Measurements from ENCODE around the gene VPS35. TPM values are rescaled to one million over a fixed set of nuclear protein-coding genes. Genes with fewer than 3 reads are reported as not detected.

The VPS35 gene
- polyA plus RNA-seq, 2 of the 4 experiments (the other 2 are of a cell fraction), result 82.3 to 85.5 TPM

- FAIRE-seq (no peak), DNase-seq (ENCODE audit: low read depth in 1 of 2, low spot score in 1 of 2) (no peak), ATAC-seq (no peak)
- no peak overlapping the region for H3K4me2 ChIP-seq
- 88% methylated on average over 3 of the region's 3 CpGs for WGBS (ENCODE audit: missing lambda C conversion rate)
- no peaks in the 10 kb centered on the region for H3K9me3 ChIP-seq
- H3K4me1 ChIP-seq, result no peaks in the 10 kb centered on the region
- no peak for TF ChIP-seq SMC3 (IDR thresholded peaks at IDR 0.05)
- TF ChIP-seq HEYL (CRISPR knock-in tag; IDR thresholded peaks at IDR 0.05), result no peak
- no peak for TF ChIP-seq FOSL2 (IDR thresholded peaks at IDR 0.05)
- TF ChIP-seq FOSL2 (CRISPR knock-in tag; IDR thresholded peaks at IDR 0.05), result no peak
- TF ChIP-seq RARB (CRISPR knock-in tag; IDR thresholded peaks at IDR 0.05), result no peak
- ChIA-PET CTCF (interaction anchor here (1.0 to 1.2 kb wide), 2 partner anchors 22 kb away, joined by 3 to 5 read pairs; no protein-coding TSS in a partner anchor), POLR2A (no interaction called here)
- H3K4me3 ChIP-seq, result no peak overlapping the region
- no peak overlapping the region for H3K27ac ChIP-seq
Observed at GRCh38 chr16:46651305-46651704, 37.7 kb downstream of the VPS35 start.

GRCh38 chr16:46650254-46650623 is 38.7 kb downstream of the VPS35 start:
- no peaks in the 10 kb centered on the region for H3K9me3 ChIP-seq
- CTCF ChIA-PET, result interaction anchor here (1.2 kb wide), 1 partner anchor 9 kb away, joined by 3 read pairs; no protein-coding TSS in a partner anchor
- POLR2A ChIA-PET, result no interaction called here
- FAIRE-seq (no peak), DNase-seq (ENCODE audit: low read depth in 1 of 2, low spot score in 1 of 2) (no peak), ATAC-seq (no peak; a peak in 1 of 6 replicates)
- H3K4me3 ChIP-seq, result no peak overlapping the region
- no peaks in the 10 kb centered on the region for H3K4me1 ChIP-seq
- TF ChIP-seq E2F6 (IDR thresholded peaks at IDR 0.05; ENCODE audit: borderline replicate concordance, low read depth) (no peak), HOXB13 (CRISPR knock-in tag; IDR thresholded peaks at IDR 0.05; ENCODE audit: low read depth) (no peak), ZFP36 (IDR thresholded peaks at IDR 0.05; ENCODE audit: borderline replicate concordance, partially characterized antibody) (no peak), RCOR1 (IDR thresholded peaks at IDR 0.05; ENCODE audit: low read depth, low read length) (no peak), HOXB5 (CRISPR knock-in tag; IDR thresholded peaks at IDR 0.05) (no peak), NR3C1 (IDR thresholded peaks at IDR 0.05) (no peak), SMC3 (IDR thresholded peaks at IDR 0.05) (no peak), CHD2 (IDR thresholded peaks at IDR 0.05; ENCODE audit: low read length, partially characterized antibody) (no peak), KDM5A (IDR thresholded peaks at IDR 0.05) (no peak), ATOH8 (CRISPR knock-in tag; IDR thresholded peaks at IDR 0.05; ENCODE audit: low read depth) (no peak), HOXA7 (CRISPR knock-in tag; IDR thresholded peaks at IDR 0.05) (no peak), RNF2 (IDR thresholded peaks at IDR 0.05; ENCODE audit: borderline replicate concordance, low read depth) (no peak)
- no peak overlapping the region for H3K4me2 ChIP-seq
- H3K27ac ChIP-seq, result no peak overlapping the region
- WGBS (ENCODE audit: missing lambda C conversion rate), result 79% methylated on average over 5 of the region's 5 CpGs

- H3K9me3 ChIP-seq, result no peaks in the 10 kb centered on the region
- no peak overlapping the region for H3K4me3 ChIP-seq
- no peaks in the 10 kb centered on the region for H3K4me1 ChIP-seq
- no peak for DNase-seq (ENCODE audit: low read depth in 1 of 2, low spot score in 1 of 2)
- H3K27ac ChIP-seq, result no peak overlapping the region
- CTCF ChIA-PET, result interaction anchor here (1.2 kb wide), 1 partner anchor 9 kb away, joined by 3 read pairs; no protein-coding TSS in a partner anchor
- FAIRE-seq, result no peak
- H3K4me2 ChIP-seq, result no peak overlapping the region
- 90% methylated on average over 27 of the region's 27 CpGs for WGBS (ENCODE audit: missing lambda C conversion rate)
- TF ChIP-seq KDM1A (IDR thresholded peaks at IDR 0.05; ENCODE audit: low read depth) (no peak), ATOH8 (CRISPR knock-in tag; IDR thresholded peaks at IDR 0.05; ENCODE audit: low read depth) (no peak), CHD2 (IDR thresholded peaks at IDR 0.05; ENCODE audit: low read length, partially characterized antibody) (no peak), HDAC2 (IDR thresholded peaks at IDR 0.05) (no peak), NR3C1 (IDR thresholded peaks at IDR 0.05) (no peak), MYC (IDR thresholded peaks at IDR 0.05; ENCODE audit: borderline replicate concordance, low read length) (no peak), GATA3 (IDR thresholded peaks at IDR 0.05; ENCODE audit: borderline replicate concordance) (no peak), MAZ (IDR thresholded peaks at IDR 0.05; ENCODE audit: borderline replicate concordance, low read depth, low read length) (no peak), PBX3 (IDR thresholded peaks at IDR 0.05) (no peak), CBX8 (IDR thresholded peaks at IDR 0.05) (no peak), EP300 (IDR thresholded peaks at IDR 0.05) (no peak), MAX (IDR thresholded peaks at IDR 0.05) (no peak), CEBPB (IDR thresholded peaks at IDR 0.05) (no peak)
- ATAC-seq, result peak in 1 of 2 experiments; percentile 14; a peak in 1 of 6 replicates
- POLR2A ChIA-PET, result no interaction called here
Observed at GRCh38 chr16:46649588-46650253, 39.3 kb downstream of the VPS35 start.

Measured in A549 (cell line).